ENCODE measurements around the gene LEO1.

DNA sequence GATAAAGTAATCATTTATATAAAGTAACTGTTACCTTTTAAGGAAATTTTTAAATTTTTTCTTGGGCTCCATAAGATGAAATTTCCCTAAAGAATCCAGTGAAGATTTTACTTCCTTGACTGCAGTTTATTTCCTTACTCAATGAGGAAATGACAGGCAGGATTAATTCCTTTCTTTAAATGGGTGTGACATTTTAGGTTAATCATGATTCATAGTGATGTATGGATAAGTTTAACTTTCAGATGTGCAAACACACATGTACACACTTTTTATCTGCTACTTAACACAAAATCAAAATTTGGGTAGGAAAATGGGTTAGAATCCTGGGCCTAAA is 11.2 kb upstream of the LEO1 start:
- TF ChIP-seq TARDBP (IDR thresholded peaks at IDR 0.05) (no peak), CTBP1 (IDR thresholded peaks at IDR 0.05; ENCODE audit: borderline replicate concordance) (no peak), ARNT (IDR thresholded peaks at IDR 0.05) (no peak), SP1 (IDR thresholded peaks at IDR 0.05) (no peak), FOXM1 (IDR thresholded peaks at IDR 0.05; ENCODE audit: borderline replicate concordance) (no peak), FOXK2 (IDR thresholded peaks at IDR 0.05) (no peak), ELF4 (IDR thresholded peaks at IDR 0.05) (no peak), HDGF (IDR thresholded peaks at IDR 0.05; ENCODE audit: borderline replicate concordance) (no peak), L3MBTL2 (conservative IDR thresholded peaks at IDR 0.05) (no peak), FOXA1 (IDR thresholded peaks at IDR 0.05) (no peak), BHLHE40 (IDR thresholded peaks at IDR 0.05; ENCODE audit: borderline replicate concordance) (no peak), ZNF384 (IDR thresholded peaks at IDR 0.05) (no peak), SUZ12 (IDR thresholded peaks at IDR 0.05) (no peak)
- TF ChIP-seq, protein P1, sequence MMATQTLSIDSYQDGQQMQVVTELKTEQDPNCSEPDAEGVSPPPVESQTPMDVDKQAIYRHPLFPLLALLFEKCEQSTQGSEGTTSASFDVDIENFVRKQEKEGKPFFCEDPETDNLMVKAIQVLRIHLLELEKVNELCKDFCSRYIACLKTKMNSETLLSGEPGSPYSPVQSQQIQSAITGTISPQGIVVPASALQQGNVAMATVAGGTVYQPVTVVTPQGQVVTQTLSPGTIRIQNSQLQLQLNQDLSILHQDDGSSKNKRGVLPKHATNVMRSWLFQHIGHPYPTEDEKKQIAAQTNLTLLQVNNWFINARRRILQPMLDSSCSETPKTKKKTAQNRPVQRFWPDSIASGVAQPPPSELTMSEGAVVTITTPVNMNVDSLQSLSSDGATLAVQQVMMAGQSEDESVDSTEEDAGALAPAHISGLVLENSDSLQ (IDR thresholded peaks at IDR 0.05) = no peak
